Central memory CD8-positive, alpha-beta T cell (primary cell): ENCODE results near the gene SECISBP2.

ENCODE experiments used
- ATAC-seq: fragments of 150-1000 bp; cut with Tn5 transposase; replicated peaks from 2 replicates; pipeline ENCODE4 v1.10.0; 2022; ENCODE audit warnings: mild to moderate bottlenecking, moderate FRiP score, moderate number of reproducible peaks; ENCODE audit not compliant: poor library complexity, severe bottlenecking; ENCODE audit errors: extremely low read depth
- DNase-seq, 2 donors: peaks; one replicate each; pipeline ENCODE4 v3.0.0; 2021; ENCODE audit warnings: low spot score in 2 of 2
- H3K27ac Mint-ChIP-seq: one replicate; pipeline ENCODE4 v1.8.0; 2022; ENCODE audit warnings: low read depth, mild to moderate bottlenecking, moderate library complexity, mixed read lengths
- H3K27me3 Mint-ChIP-seq: one replicate; pipeline ENCODE4 v1.8.0; 2022; ENCODE audit warnings: mixed read lengths
- H3K36me3 Mint-ChIP-seq: one replicate; pipeline ENCODE4 v1.8.0; 2022; ENCODE audit warnings: mild to moderate bottlenecking, moderate library complexity, mixed read lengths; ENCODE audit not compliant: insufficient read depth
- H3K4me1 Mint-ChIP-seq: one replicate; pipeline ENCODE4 v1.8.0; 2022; ENCODE audit warnings: mixed read lengths
- H3K4me3 Mint-ChIP-seq: one replicate; pipeline ENCODE4 v1.8.0; 2022; ENCODE audit warnings: mild to moderate bottlenecking, moderate library complexity, mixed read lengths
- H3K9me3 Mint-ChIP-seq: one replicate; pipeline ENCODE4 v1.8.0; 2022; ENCODE audit warnings: mixed read lengths

SECISBP2 gene

DNA sequence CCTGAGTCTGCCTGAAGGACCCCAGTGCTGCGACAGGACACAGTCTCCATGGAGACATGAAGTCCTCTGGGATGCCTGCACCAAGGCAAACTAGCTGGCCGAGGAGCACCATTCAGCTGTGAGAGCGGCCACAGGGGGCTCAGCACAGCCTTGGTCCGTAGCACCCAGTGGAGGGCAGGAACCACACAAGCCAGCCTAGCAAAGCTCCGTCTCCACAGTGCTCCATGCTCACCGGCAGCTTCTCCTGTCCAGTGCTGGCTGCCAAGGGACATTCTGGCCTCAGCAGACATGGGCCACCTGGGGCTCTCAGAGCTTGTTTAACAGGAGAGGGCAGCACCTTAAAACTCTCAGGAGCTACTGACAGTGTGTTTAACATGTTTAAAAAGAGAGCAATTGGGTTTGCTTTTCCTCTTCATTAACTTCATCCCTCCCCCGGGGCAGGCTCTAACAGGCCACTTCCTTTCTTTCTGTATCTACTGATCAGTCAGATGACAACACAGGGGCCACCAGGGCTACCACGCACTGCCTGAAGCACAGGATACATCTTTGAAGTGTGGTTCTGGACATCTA lies 57.0 kb downstream of the SECISBP2 start:
- H3K4me3 Mint-ChIP-seq: peak overlapping the region; percentile 17
- H3K27ac Mint-ChIP-seq: peak overlapping the region; percentile 82
- no peaks in the 10 kb centered on the region for H3K9me3 Mint-ChIP-seq
- peaks cover 55% of the 10 kb centered on the region for H3K36me3 Mint-ChIP-seq
- H3K27me3 Mint-ChIP-seq: no peaks in the 10 kb centered on the region
- peak; percentile 17 for ATAC-seq
- peaks cover 28% of the 10 kb centered on the region for H3K4me1 Mint-ChIP-seq
- DNase-seq: no peak

- ATAC-seq: no peak
- H3K27ac Mint-ChIP-seq: peak overlapping the region; percentile 82
- H3K4me3 Mint-ChIP-seq: no peak overlapping the region
- H3K9me3 Mint-ChIP-seq: no peaks in the 10 kb centered on the region
- H3K27me3 Mint-ChIP-seq: no peaks in the 10 kb centered on the region
- no peak for DNase-seq
- peaks cover 62% of the 10 kb centered on the region for H3K36me3 Mint-ChIP-seq
- peaks cover 28% of the 10 kb centered on the region for H3K4me1 Mint-ChIP-seq
Measured at GRCh38 chr9:89376286-89376685, 58.0 kb downstream of the SECISBP2 start.

GRCh38 chr9:89376741-89377351 lies 58.5 kb downstream of the SECISBP2 start:
- Mint-ChIP-seq H3K36me3 (peaks cover 67% of the 10 kb centered on the region), H3K4me3 (no peak overlapping the region), H3K27me3 (no peaks in the 10 kb centered on the region), H3K9me3 (no peaks in the 10 kb centered on the region), H3K27ac (peak overlapping the region; percentile 82), H3K4me1 (peaks cover 28% of the 10 kb centered on the region)
- no peak for ATAC-seq
- no peak for DNase-seq

DNA sequence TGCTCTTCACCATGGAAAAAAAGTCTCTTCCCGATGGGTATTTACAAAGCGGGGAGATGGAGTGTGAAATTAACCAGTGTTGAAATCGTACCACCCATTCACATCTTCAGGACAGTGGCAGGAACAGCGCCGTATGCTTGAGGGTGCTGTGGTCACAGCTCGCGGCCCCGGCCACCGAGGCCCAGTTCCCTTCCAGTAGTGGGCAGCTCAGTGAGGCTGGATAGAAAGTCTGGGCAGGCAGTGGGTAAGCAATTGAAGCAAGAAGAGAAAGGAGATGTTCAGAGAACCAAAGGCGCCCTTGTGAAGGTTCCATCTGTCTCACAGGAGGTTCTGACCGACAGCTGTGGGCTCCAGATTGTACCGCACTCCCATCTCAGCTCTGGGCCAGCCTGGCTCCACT lies 59.1 kb downstream of the SECISBP2 start:
- H3K9me3 Mint-ChIP-seq: no peaks in the 10 kb centered on the region
- no peak overlapping the region for H3K4me3 Mint-ChIP-seq
- H3K27ac Mint-ChIP-seq: peak overlapping the region; percentile 44
- peaks cover 67% of the 10 kb centered on the region for H3K36me3 Mint-ChIP-seq
- no peaks in the 10 kb centered on the region for H3K27me3 Mint-ChIP-seq
- no peak for ATAC-seq
- peaks cover 28% of the 10 kb centered on the region for H3K4me1 Mint-ChIP-seq
- DNase-seq: no peak

DNA sequence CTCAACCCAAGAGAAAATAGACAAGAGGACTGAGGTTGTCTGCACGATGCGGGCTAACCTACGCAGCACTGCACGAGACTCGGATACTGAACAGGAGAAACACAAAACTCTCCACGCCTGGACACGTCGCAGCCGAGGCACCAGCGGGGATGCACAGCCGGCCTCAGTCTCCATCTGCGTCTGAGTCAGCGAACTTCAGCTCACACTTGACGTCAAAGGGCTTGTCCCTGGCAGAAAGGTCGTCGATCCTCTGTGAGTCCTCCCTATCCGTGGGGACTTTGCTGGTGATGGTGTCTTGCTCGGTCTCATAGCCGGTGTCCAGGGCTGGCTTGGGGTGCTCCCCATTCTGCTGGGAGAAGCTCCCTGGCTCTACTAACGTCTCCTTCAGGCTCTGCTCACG lies 60.2 kb downstream of the SECISBP2 start:
- H3K36me3 Mint-ChIP-seq: peaks cover 70% of the 10 kb centered on the region
- no peak overlapping the region for H3K4me3 Mint-ChIP-seq
- no peaks in the 10 kb centered on the region for H3K27me3 Mint-ChIP-seq
- ATAC-seq (no peak), DNase-seq (no peak)
- no peaks in the 10 kb centered on the region for H3K9me3 Mint-ChIP-seq
- H3K27ac Mint-ChIP-seq: peak overlapping the region; percentile 44
- peaks cover 29% of the 10 kb centered on the region for H3K4me1 Mint-ChIP-seq

DNA sequence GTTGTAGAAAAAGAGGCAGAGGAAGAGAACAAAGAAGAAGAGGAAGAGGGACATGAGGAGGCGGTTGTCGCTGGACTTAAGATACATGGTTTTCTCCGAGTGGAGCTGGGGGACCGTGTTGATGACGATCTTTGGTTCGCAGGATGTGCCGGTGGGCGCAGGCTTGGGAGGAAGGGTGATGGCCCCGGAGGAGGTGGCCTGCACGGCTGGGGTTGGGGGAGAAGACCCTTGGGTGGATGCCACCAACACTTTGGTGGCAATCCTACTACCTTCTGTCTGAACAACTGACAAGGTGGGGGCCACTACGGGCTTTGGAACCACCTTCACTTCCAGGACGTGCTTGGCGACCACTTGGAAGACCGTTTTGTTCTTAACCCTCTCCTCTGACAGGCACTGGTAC lies 60.7 kb downstream of the SECISBP2 start:
- H3K36me3 Mint-ChIP-seq: peaks cover 75% of the 10 kb centered on the region

GRCh38 chr9:89379508-89380115 lies 61.3 kb downstream of the SECISBP2 start:
- Mint-ChIP-seq H3K9me3 (no peaks in the 10 kb centered on the region), H3K27me3 (no peaks in the 10 kb centered on the region), H3K36me3 (peaks cover 81% of the 10 kb centered on the region), H3K27ac (no peak overlapping the region), H3K4me1 (peaks cover 35% of the 10 kb centered on the region), H3K4me3 (no peak overlapping the region)
- DNase-seq (no peak), ATAC-seq (no peak)

More for the DNA sequence above, 60.7 kb downstream of the SECISBP2 start:
- Mint-ChIP-seq H3K27ac (peak overlapping the region; percentile 44), H3K27me3 (no peaks in the 10 kb centered on the region), H3K4me3 (no peak overlapping the region), H3K4me1 (peaks cover 30% of the 10 kb centered on the region), H3K9me3 (no peaks in the 10 kb centered on the region)
- ATAC-seq: no peak
- DNase-seq: no peak

DNA sequence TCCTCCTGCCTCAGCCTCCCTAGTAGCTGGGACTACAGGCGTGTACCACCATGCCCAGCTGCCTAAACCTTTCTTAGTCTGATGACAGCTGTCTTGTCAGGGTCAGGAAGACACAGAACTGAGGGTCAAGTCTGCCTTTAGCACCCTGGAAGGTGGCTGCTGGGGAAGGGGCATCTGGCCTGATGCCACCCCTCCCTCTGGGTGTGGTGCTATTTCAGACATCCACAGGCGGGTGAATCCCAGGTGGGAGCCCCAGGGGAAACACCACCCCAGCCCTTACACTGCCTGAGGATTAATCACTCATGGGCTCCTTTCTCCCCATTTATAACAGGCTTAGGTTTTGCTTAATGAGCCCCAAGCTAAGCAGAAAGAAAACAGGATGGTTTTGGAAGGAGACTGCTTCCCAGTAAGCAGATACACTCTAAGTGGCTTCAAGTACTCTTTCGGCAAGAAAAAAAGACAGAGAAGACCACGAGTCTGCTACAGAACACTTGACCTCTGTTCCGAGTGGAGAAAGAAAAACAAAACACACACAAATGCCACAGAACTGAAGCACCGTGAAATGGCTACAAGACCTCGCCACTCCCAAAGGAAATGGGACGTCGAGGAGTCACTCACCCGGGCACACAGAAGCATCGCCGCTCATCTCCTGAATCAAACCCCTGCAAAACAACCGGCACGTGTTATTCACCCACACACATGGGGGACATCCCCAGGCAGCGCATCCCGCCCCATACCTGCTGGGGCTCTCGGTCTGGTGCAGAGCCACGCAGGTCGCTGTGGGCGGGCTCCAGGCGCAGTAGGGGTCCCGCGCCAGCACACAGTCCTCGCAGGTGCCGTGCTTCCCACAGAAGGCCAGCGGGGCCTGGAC lies 62.4 kb downstream of the SECISBP2 start:
- ATAC-seq (no peak), DNase-seq (no peak)
- Mint-ChIP-seq H3K27me3 (no peaks in the 10 kb centered on the region), H3K27ac (no peak overlapping the region), H3K9me3 (no peaks in the 10 kb centered on the region), H3K36me3 (peaks cover 81% of the 10 kb centered on the region), H3K4me1 (peaks cover 31% of the 10 kb centered on the region), H3K4me3 (no peak overlapping the region)

- Mint-ChIP-seq H3K9me3 (no peaks in the 10 kb centered on the region), H3K36me3 (peaks cover 81% of the 10 kb centered on the region), H3K27me3 (no peaks in the 10 kb centered on the region), H3K4me1 (peaks cover 27% of the 10 kb centered on the region), H3K27ac (peak overlapping the region; percentile 62), H3K4me3 (no peak overlapping the region)
- DNase-seq: no peak
- no peak for ATAC-seq
Measured at GRCh38 chr9:89381308-89381609, 63.0 kb downstream of the SECISBP2 start.

DNA sequence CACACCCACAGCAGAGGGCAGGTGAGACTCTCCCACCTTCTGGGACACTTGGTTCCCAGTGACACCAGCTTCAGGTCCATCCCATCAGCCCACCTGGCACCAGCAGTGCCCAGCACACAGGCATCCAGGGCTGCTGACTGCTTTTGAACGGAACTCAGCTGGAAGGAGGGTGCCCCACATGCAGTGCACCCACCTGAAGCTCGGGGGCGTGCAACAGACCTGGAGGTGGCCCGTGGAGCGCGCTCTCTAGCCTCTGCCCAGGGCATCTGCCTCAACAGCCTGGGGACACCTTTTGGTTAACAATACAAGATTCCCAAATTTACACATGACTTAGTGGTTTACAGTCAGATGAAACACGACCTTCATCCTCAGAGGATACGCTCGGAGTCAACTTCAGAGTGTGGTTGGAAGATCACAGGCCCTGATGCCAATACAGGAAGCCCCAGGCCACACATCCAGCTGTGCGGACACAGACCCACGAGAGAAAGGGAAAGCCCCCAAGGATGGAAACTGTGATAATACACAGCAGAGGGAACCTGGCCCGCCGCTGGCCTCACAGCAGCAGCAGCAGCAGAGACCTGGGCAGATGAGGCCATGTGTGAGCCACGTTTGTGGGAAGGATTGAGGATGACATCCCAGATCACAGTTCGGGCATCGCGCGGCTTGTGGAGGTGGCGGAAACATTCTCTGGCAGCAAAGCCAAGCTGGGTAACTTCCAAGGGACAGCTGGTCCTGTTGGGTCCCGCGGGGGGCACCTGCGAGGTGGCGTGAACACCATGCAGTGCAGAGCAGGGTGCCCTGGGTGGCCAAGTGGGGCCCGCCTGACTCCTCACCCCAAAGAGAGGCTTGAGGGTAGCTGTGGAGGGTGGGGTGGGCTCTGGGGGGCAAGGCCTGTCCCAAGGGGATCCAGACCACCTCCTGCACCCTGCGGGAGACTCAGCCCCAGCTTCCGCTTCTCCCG lies 64.0 kb downstream of the SECISBP2 start:
- H3K4me1 Mint-ChIP-seq: peaks cover 18% of the 10 kb centered on the region

DNA sequence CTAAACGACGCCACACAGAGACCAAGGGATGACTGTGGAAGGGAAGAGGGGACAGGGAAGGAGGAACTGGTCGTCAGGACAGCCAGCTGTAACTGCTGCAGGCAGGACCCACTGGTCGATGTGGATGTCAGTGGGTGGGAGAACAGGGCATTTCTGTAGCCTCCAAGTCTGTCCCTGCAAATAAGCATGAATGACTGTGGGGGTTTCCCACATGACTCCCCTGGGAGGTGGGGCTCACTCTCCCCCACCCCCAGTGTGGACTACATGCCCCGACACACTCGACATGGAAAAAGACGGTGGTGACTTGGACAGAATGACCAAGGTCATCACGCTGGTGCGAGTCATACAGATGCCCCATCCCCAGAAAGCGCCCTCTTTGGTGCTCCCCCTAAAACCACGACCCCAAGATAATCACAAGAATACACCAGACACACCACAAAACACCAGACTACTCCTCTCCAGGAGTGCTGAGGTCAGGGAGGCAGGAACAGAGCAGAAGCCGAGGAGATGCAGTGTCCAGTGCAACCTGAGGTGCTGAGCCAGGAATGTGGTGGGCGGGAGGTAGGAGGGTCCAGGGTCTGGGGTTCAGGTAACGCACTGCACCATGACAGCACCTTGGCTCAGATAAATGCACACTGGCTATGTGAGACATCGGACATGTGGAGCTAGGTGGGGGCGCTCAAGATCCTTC lies 64.9 kb downstream of the SECISBP2 start:
- Mint-ChIP-seq H3K9me3 (no peaks in the 10 kb centered on the region), H3K4me3 (no peak overlapping the region), H3K36me3 (peaks cover 81% of the 10 kb centered on the region), H3K27me3 (no peaks in the 10 kb centered on the region), H3K4me1 (peaks cover 18% of the 10 kb centered on the region), H3K27ac (peak overlapping the region; percentile 84)
- DNase-seq (no peak), ATAC-seq (no peak)

More for the DNA sequence above, 64.0 kb downstream of the SECISBP2 start:
- DNase-seq (no peak), ATAC-seq (no peak)
- no peaks in the 10 kb centered on the region for H3K9me3 Mint-ChIP-seq
- H3K27me3 Mint-ChIP-seq: no peaks in the 10 kb centered on the region
- H3K27ac Mint-ChIP-seq: peak overlapping the region; percentile 62
- peaks cover 83% of the 10 kb centered on the region for H3K36me3 Mint-ChIP-seq
- H3K4me3 Mint-ChIP-seq: no peak overlapping the region
